Measurements from ENCODE around the gene ATG7. TPM values are rescaled to one million over a fixed set of nuclear protein-coding genes. Genes with fewer than 3 reads are reported as not detected.
A peak's percentile ranks its signal among the peaks of the same experiment; 100 is the strongest.

ATG7 gene
- total RNA-seq, 3 donors from 2014 or later (not counting 1 experiment from before 2014, with no cell fraction given) = 55.3 to 72.9 (median 68.6) TPM

- no peak overlapping the region for H3K27ac ChIP-seq (ENCODE audit: low read length)
- no peak for ATAC-seq
Observed at GRCh38 chr3:11552289-11553264, 280.4 kb downstream of the ATG7 start.

GRCh38 chr3:11553436-11554235 is 281.4 kb downstream of the ATG7 start:
- WGBS (ENCODE audit: insufficient coverage) = 91% methylated on average over 17 of the region's 17 CpGs
- intact Hi-C loops (cut with micrococcal nuclease) = no loop called here
- no peak overlapping the region for H3K4me3 Mint-ChIP-seq
- Histone ChIP-seq H3K27ac (ENCODE audit: low read length) (no peak overlapping the region), H3K36me3 (ENCODE audit: control insufficient read depth, insufficient read depth, low read length) (peaks cover 38% of the 10 kb centered on the region), H3K9me3 (ENCODE audit: control insufficient read depth, insufficient read depth, low read length) (no peaks in the 10 kb centered on the region), H3K4me1 (ENCODE audit: control insufficient read depth, insufficient read depth, low read length) (no peaks in the 10 kb centered on the region), H3K27me3 (ENCODE audit: control insufficient read depth, insufficient read depth, low read length) (no peaks in the 10 kb centered on the region), H3K4me3 (ENCODE audit: low read length) (no peak overlapping the region)
- peak overlapping the region in 1 of 2 donors; percentile 60 for H3K27ac Mint-ChIP-seq
- H3K9me3 Mint-ChIP-seq = no peaks in the 10 kb centered on the region
- no peaks in the 10 kb centered on the region for H3K36me3 Mint-ChIP-seq
- DNase-seq (no peak), ATAC-seq (no peak)
- no peak for TF ChIP-seq CTCF (IDR thresholded peaks at IDR 0.05)
- H3K4me1 Mint-ChIP-seq = peaks cover 24% of the 10 kb centered on the region in 2 donors
- no peaks in the 10 kb centered on the region for H3K27me3 Mint-ChIP-seq (ENCODE audit: low read depth in 2 of 2)

More at GRCh38 chr3:11552289-11553264, 280.4 kb downstream of the ATG7 start:
- Histone ChIP-seq H3K27me3 (ENCODE audit: control insufficient read depth, insufficient read depth, low read length) (no peaks in the 10 kb centered on the region), H3K4me1 (ENCODE audit: control insufficient read depth, insufficient read depth, low read length) (no peaks in the 10 kb centered on the region), H3K9me3 (ENCODE audit: control insufficient read depth, insufficient read depth, low read length) (no peaks in the 10 kb centered on the region), H3K36me3 (ENCODE audit: control insufficient read depth, insufficient read depth, low read length) (peaks cover 29% of the 10 kb centered on the region), H3K4me3 (ENCODE audit: low read length) (no peak overlapping the region)
- intact Hi-C loops (cut with micrococcal nuclease) = no loop called here
- no peaks in the 10 kb centered on the region for H3K27me3 Mint-ChIP-seq (ENCODE audit: low read depth in 2 of 2)
- H3K27ac Mint-ChIP-seq = peak overlapping the region in 1 of 2 donors; percentile 60
- H3K36me3 Mint-ChIP-seq = no peaks in the 10 kb centered on the region
- DNase-seq = no peak
- no peak overlapping the region for H3K4me3 Mint-ChIP-seq
- no peak for TF ChIP-seq CTCF (IDR thresholded peaks at IDR 0.05)
- H3K4me1 Mint-ChIP-seq = peaks cover 23 to 26% of the 10 kb centered on the region in 2 donors
- 98% methylated on average over 15 of the region's 16 CpGs for WGBS (ENCODE audit: insufficient coverage)
- no peaks in the 10 kb centered on the region for H3K9me3 Mint-ChIP-seq

GRCh38 chr3:11554236-11554610 is 282.0 kb downstream of the ATG7 start:
- H3K27ac ChIP-seq (ENCODE audit: low read length) = no peak overlapping the region
- peaks cover 20 to 21% of the 10 kb centered on the region in 2 donors for H3K4me1 Mint-ChIP-seq
- no peaks in the 10 kb centered on the region for H3K27me3 Mint-ChIP-seq (ENCODE audit: low read depth in 2 of 2)
- no peaks in the 10 kb centered on the region for H3K4me1 ChIP-seq (ENCODE audit: control insufficient read depth, insufficient read depth, low read length)
- no peak for TF ChIP-seq CTCF (IDR thresholded peaks at IDR 0.05)
- WGBS (ENCODE audit: insufficient coverage) = 96% methylated on average over 3 of the region's 3 CpGs
- H3K4me3 ChIP-seq (ENCODE audit: low read length) = no peak overlapping the region
- no peaks in the 10 kb centered on the region for H3K9me3 Mint-ChIP-seq
- H3K36me3 ChIP-seq (ENCODE audit: control insufficient read depth, insufficient read depth, low read length) = peaks cover 42% of the 10 kb centered on the region
- no peaks in the 10 kb centered on the region for H3K9me3 ChIP-seq (ENCODE audit: control insufficient read depth, insufficient read depth, low read length)
- DNase-seq (no peak), ATAC-seq (no peak)
- no peaks in the 10 kb centered on the region for H3K36me3 Mint-ChIP-seq
- H3K27me3 ChIP-seq (ENCODE audit: control insufficient read depth, insufficient read depth, low read length) = no peaks in the 10 kb centered on the region
- no peak overlapping the region for H3K4me3 Mint-ChIP-seq
- H3K27ac Mint-ChIP-seq = peak overlapping the region in 1 of 2 donors; percentile 60
- intact Hi-C loops (cut with micrococcal nuclease) = no loop called here

All from natural killer cell (primary cell).